GM20000 (cell line): ENCODE data around the gene KPNA1.
"Not testable (repeated sequence)": the region's sequence is repeated elsewhere in the genome, so short reads cannot be mapped to it uniquely, and the experiment has no call there.

ENCODE experiments used
- DNase-seq: peaks from one replicate; pipeline ENCODE4 v3.0.0; 2012; ENCODE audit warnings: low spot score
- TF ChIP-seq, protein P1 (sequence below): IDR thresholded peaks from 2 replicates; pipeline ENCODE4 v1.5.1; 2012; ENCODE audit warnings: mild to moderate bottlenecking, control low read depth; ENCODE audit errors: extremely low read depth, missing control alignments

The KPNA1 gene

DNA sequence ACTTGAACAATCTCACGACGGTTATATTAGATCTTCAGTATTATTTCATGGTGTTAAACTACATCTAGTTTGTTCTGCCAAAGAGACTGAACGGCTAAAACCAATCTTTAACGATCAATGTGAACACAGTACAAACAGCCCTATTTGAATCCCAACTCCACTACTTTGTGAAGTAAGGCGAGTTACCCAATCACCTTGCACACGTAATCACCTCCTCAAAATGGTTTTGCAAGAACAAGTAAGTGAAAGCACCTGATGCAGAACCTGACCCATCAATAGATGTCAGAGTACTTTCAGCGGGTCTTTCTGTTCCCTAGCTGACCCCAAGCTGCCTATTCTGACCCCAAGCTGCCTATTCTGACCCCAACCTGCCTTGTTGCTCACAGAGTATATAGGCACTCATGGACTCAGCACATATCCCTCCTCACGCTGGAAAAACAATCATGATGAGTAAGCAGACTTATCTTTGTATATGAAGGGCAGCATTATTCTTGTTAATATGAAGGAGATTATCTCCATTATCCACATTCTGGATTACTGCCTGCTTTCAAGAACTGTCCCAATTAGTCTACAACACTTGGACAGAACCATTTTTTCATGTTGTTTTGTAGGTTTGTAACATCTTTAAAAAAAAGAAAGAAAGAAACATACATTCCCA lies 3.7 kb downstream of the KPNA1 start:
- DNase-seq, result no peak
- TF ChIP-seq, protein P1, sequence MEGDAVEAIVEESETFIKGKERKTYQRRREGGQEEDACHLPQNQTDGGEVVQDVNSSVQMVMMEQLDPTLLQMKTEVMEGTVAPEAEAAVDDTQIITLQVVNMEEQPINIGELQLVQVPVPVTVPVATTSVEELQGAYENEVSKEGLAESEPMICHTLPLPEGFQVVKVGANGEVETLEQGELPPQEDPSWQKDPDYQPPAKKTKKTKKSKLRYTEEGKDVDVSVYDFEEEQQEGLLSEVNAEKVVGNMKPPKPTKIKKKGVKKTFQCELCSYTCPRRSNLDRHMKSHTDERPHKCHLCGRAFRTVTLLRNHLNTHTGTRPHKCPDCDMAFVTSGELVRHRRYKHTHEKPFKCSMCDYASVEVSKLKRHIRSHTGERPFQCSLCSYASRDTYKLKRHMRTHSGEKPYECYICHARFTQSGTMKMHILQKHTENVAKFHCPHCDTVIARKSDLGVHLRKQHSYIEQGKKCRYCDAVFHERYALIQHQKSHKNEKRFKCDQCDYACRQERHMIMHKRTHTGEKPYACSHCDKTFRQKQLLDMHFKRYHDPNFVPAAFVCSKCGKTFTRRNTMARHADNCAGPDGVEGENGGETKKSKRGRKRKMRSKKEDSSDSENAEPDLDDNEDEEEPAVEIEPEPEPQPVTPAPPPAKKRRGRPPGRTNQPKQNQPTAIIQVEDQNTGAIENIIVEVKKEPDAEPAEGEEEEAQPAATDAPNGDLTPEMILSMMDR, result no peak

DNA sequence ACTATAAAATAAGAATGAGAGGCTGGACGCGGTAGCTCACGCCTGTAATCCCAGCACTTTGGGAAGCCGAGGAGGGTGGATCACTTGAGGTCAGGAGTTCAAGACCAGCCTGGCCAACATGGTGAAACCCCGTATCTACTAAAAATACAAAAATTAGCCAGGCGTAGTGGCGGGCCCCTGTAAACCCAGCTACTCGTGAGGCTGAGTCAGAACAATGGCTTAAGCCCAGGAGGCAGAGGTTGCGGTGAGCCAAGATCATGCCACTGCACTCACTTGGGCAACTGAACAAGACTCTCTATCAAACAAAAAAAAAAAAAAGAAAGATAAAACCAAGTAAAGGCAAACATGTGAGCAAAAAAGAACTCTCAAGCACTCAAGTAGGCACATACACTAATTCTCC lies 5.8 kb downstream of the KPNA1 start:
- not testable (repeated sequence) for DNase-seq

DNA sequence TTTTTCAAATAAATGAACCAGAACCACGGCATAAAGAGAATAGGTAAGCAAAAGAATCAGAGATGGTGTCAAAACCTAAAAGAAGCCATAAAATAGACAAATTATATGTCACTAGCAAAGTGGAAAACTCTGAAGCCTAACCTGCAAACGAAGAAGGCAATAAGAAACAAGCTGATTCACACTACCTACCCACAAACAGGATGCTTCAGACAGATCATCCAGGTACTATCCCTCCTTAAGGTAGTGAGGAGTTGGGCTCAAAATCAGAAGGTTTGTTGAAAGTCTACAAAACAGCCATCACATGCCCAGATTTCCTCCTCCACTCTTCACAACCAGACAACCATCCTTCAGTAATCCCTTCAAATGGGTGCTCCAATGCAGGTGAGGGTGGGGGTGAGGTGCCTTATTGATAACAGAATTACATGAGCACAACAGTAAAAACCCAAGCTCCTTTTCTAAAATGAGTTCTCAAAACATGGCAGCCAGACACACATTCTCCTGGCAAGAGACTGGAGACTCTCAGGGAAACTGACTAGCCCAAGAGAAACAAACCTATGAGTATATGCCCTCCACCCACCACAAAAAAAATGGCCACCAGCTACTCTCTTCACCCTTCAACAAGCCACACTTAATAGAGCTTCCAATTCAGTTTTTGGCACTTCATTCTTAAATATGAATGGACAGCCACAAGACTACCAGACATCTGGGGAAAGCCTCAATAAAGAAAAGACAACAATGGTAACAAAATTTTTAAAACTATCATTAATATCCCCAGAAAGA lies 6.4 kb downstream of the KPNA1 start:
- DNase-seq, result no peak
- TF ChIP-seq, protein P1, result no peak

DNA sequence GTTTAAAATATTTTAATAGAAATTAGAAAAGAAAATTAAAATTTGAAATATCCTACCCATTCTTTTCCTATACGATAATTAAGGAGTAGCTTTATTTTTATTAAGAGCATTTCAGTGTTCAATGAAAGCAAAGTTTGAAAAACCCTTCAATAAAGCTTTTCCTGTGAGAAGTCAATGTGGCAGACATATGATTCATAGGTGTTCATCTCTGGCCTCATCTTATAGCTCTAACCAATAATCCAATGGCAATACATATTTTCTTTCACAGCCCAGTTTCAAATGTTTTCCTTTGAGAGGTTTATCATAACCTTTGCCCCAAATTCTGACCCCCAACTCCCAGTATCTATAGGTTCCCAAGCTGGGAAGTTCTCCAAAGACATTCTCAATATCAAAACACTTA lies 8.3 kb downstream of the KPNA1 start:
- no peak for DNase-seq

GRCh38 chr3:122505676-122506075 lies 9.1 kb downstream of the KPNA1 start:
- no peak for DNase-seq
- TF ChIP-seq, protein P1, result no peak

More for the DNA sequence above, 8.3 kb downstream of the KPNA1 start:
- TF ChIP-seq, protein P1, result no peak

DNA sequence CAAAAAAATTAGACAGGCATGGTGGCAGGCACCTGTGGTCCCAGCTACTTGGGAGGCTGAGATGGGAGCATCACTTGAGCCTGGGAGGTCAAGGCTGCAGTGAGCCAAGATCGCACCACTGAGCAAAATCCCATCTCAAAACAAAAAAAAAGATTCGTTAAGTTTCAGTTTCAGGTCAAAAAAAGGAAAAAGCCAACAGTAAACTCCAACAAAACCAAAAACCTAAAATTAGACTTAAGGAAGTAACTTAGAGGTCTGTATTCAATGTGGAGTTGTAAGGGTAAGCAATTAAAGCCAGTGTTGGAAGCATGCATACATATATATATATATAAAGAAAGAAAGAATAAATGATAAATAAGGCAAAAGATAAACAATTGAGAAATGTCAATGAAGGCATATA lies 11.8 kb downstream of the KPNA1 start:
- TF ChIP-seq, protein P1, result no peak
- DNase-seq, result no peak

DNA sequence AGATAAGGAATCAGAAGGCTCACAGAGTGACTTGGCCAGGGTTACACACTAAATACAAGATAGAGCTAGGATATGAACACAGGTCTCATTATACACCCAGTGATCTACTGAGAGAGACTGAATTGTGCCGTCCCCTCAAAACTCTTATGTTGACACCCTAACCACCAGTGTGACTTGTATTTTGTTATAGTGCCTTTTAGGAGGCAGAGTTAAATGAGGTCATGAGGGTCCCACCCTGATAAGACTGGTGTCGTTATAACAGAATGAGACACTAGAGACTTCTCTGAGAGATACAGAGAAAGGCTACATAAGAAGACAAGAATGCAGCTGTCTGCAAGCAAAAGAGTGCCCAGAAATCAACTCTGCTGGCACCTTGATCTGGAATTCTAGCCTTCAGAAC lies 12.6 kb downstream of the KPNA1 start:
- TF ChIP-seq, protein P1, result no peak
- no peak for DNase-seq

DNA sequence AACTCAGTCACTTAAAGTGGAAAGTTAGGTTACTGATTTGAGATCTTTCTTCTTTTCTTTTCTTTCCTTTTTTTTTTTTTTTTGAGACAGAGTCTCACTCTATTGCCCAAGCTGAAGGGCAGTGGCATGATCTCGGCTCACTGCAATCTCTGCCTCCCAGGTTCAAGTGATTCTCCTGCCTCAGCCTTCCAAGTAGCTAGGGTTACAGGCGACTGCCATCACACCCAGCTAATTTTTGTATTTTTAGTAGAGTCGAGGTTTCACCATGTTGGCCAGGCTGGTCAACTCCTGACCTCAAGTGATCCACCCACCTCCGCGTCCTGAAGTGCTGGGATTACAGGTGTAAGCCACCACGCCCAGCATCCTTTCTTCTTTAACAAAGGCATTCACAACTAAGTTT lies 13.8 kb downstream of the KPNA1 start:
- DNase-seq, result not testable (repeated sequence)
